HCT116 (cell line): Measurements from ENCODE around the gene SPATA21. TPM values are rescaled to one million over a fixed set of nuclear protein-coding genes. Genes with fewer than 3 reads are reported as not detected.
A peak's percentile ranks its signal among the peaks of the same experiment; 100 is the strongest.
"Not testable (repeated sequence)": the region's sequence is repeated elsewhere in the genome, so short reads cannot be mapped to it uniquely, and the experiment has no call there.

ENCODE experiments used
- ATAC-seq: fragments of 200-7000 bp; cut with Tn5 transposase; 2 replicates; pipeline ENCODE4 v1.9.1; 2020; ENCODE audit warnings: mild to moderate bottlenecking, moderate library complexity
- BruUV-seq: library from RNA; stranded (reverse); fragments of 400-500 nt; replicated peaks from 2 replicates; lab custom pipeline; 2021; lab: Mats Ljungman, UMichigan
- CTCF ChIA-PET: fragments of 300-600 bp; sonication (Branson Sonifier 250); formaldehyde crosslinking; loops from one replicate; lab custom pipeline; 2021; ENCODE audit warnings: antibody characterized with exemption; lab: Charles Lee
- POLR2A ChIA-PET: fragments of 300-600, 350-600 bp; sonication (Branson Sonifier 250); formaldehyde crosslinking; loops from one replicate; lab custom pipeline; 2021; ENCODE audit warnings: antibody characterized with exemption; lab: Charles Lee
- RAD21 ChIA-PET, 2 experiments: fragments of 300-600 bp; sonication (Branson Sonifier 250); formaldehyde crosslinking; loops; one replicate each; lab custom pipeline; 2023; ENCODE audit warnings: low total read pairs in 2 of 2; ENCODE audit not compliant: uncharacterized antibody in 2 of 2, unreplicated experiment in 2 of 2, low non-redundant PET in 1 of 2; lab: Charles Lee
- DNase-seq: peaks from one replicate; pipeline ENCODE4 v3.0.0-alpha.2; 2010; ENCODE audit warnings: low read depth, low spot score
- H2AFZ ChIP-seq: fragments of 200-600 bp; shearing (Covaris generic), sonication (generic); 2 replicates; pipeline ENCODE4 v1.6.1; 2017; ENCODE audit warnings: low read depth, mixed run types, mixed read lengths, antibody characterized with exemption, low read length; ENCODE audit not compliant: poor library complexity, severe bottlenecking
- H3K27ac ChIP-seq: 2 replicates; pipeline ENCODE4 v1.5.1; 2012; ENCODE audit warnings: low read depth, low read length
- H3K27me3 ChIP-seq: fragments of 200-600 bp; sonication (generic); 2 replicates; pipeline ENCODE4 v1.6.1; 2016; ENCODE audit warnings: mixed run types, low read length, mixed read lengths; ENCODE audit not compliant: insufficient read depth
- H3K36me3 ChIP-seq, 2 experiments: fragments of 200-500 bp in 1 of 2; fragments of 200-600 bp in 1 of 2; sonication (Bioruptor generic) in 1 of 2; sonication (generic) in 1 of 2; 2 replicates each; pipeline versions ENCODE4 v1.5.1 to v1.6.1; 2014 to 2016; ENCODE audit warnings: low read length in 2 of 2, inconsistent platforms in 1 of 2, mixed read lengths in 1 of 2, mixed run types in 1 of 2; ENCODE audit not compliant: insufficient read depth in 2 of 2, control insufficient read depth in 1 of 2
- H3K4me1 ChIP-seq, 2 experiments: fragments of 200-600 bp in 1 of 2; sonication (generic) in 1 of 2; 2 replicates each; pipeline versions ENCODE4 v1.5.1 to v1.6.1; 2012 to 2017; ENCODE audit warnings: low read length in 2 of 2, inconsistent platforms in 1 of 2, mild to moderate bottlenecking in 1 of 2, mixed read lengths in 1 of 2, mixed run types in 1 of 2, moderate library complexity in 1 of 2; ENCODE audit not compliant: insufficient read depth in 2 of 2, control insufficient read depth in 1 of 2
- H3K4me2 ChIP-seq: fragments of 200-600 bp; sonication (generic); 2 replicates; pipeline ENCODE4 v1.6.1; 2017; ENCODE audit warnings: mixed run types, low read length, mixed read lengths
- H3K4me3 ChIP-seq, 2 experiments: fragments of 200-600 bp in 1 of 2; sonication (generic) in 1 of 2; replicated peaks in 1 of 2; 2 replicates each; pipeline ENCODE4 v1.5.1; 2011 to 2016; ENCODE audit warnings: low read length in 2 of 2, control low read depth in 1 of 2, low read depth in 1 of 2, mild to moderate bottlenecking in 1 of 2, mixed read lengths in 1 of 2, mixed run types in 1 of 2
- H3K79me2 ChIP-seq: fragments of 200-600 bp; sonication (generic); 2 replicates; pipeline ENCODE4 v1.6.1; 2017; ENCODE audit warnings: mild to moderate bottlenecking, mixed run types, low read length, moderate library complexity, mixed read lengths; ENCODE audit not compliant: insufficient read depth
- H3K9ac ChIP-seq: fragments of 200-600 bp; sonication (generic); 2 replicates; pipeline ENCODE4 v1.6.1; 2016; ENCODE audit warnings: low read length, mixed read lengths
- H3K9me2 ChIP-seq: fragments of 200-600 bp; sonication (generic), shearing (Covaris generic); 2 replicates; pipeline ENCODE4 v1.6.1; 2017; ENCODE audit warnings: mixed run types, mild to moderate bottlenecking, moderate library complexity; ENCODE audit not compliant: insufficient read depth
- H3K9me3 ChIP-seq, 2 experiments: fragments of 200-500 bp in 1 of 2; fragments of 200-600 bp in 1 of 2; sonication (Bioruptor generic) in 1 of 2; sonication (generic) in 1 of 2; 2 replicates each; pipeline ENCODE4 v1.6.1; 2014 to 2017; ENCODE audit warnings: low read length in 2 of 2, mixed read lengths in 2 of 2, inconsistent platforms in 1 of 2, low read depth in 1 of 2, mild to moderate bottlenecking in 1 of 2, mixed run types in 1 of 2, moderate library complexity in 1 of 2; ENCODE audit not compliant: control insufficient read depth in 1 of 2, insufficient read depth in 1 of 2
- H4K20me1 ChIP-seq: fragments of 200-600 bp; sonication (generic), shearing (Covaris generic); 2 replicates; pipeline ENCODE4 v1.6.1; 2017; ENCODE audit warnings: mixed run types, mild to moderate bottlenecking, moderate library complexity; ENCODE audit not compliant: insufficient read depth
- RAD21 ChIP-seq: IDR thresholded peaks from 2 replicates; pipeline ENCODE4 v1.6.1; 2012; ENCODE audit warnings: low read depth, mild to moderate bottlenecking
- intact Hi-C: fragments of 100-400 bp; cut with micrococcal nuclease; formaldehyde crosslinking; loops from 2 replicates; pipeline ENCODE4 v1.10.0; 2022
- total RNA-seq: library from RNA; stranded (reverse); gene quantifications from one replicate; pipeline ENCODE4 v1.2.1, GENCODE V29; 2021; ENCODE audit not compliant: unreplicated experiment
- TF ChIP-seq, protein P1 (sequence below), 3 experiments: fragments of 200-600 bp in 1 of 3; sonication (generic) in 1 of 3; IDR thresholded peaks in 2 of 3; conservative IDR thresholded peaks in 1 of 3; 2 replicates each; pipeline ENCODE4 v1.5.1; 2012 to 2017; ENCODE audit warnings: low read depth in 2 of 3, low read length in 2 of 3, antibody characterized with exemption in 1 of 3, borderline replicate concordance in 1 of 3, control low read depth in 1 of 3, mild to moderate bottlenecking in 1 of 3, mixed read lengths in 1 of 3, mixed run types in 1 of 3, moderate library complexity in 1 of 3; ENCODE audit not compliant: insufficient read depth in 1 of 3

Gene SPATA21
- total RNA-seq, 1 experiment from 2014 or later: not detected

DNA sequence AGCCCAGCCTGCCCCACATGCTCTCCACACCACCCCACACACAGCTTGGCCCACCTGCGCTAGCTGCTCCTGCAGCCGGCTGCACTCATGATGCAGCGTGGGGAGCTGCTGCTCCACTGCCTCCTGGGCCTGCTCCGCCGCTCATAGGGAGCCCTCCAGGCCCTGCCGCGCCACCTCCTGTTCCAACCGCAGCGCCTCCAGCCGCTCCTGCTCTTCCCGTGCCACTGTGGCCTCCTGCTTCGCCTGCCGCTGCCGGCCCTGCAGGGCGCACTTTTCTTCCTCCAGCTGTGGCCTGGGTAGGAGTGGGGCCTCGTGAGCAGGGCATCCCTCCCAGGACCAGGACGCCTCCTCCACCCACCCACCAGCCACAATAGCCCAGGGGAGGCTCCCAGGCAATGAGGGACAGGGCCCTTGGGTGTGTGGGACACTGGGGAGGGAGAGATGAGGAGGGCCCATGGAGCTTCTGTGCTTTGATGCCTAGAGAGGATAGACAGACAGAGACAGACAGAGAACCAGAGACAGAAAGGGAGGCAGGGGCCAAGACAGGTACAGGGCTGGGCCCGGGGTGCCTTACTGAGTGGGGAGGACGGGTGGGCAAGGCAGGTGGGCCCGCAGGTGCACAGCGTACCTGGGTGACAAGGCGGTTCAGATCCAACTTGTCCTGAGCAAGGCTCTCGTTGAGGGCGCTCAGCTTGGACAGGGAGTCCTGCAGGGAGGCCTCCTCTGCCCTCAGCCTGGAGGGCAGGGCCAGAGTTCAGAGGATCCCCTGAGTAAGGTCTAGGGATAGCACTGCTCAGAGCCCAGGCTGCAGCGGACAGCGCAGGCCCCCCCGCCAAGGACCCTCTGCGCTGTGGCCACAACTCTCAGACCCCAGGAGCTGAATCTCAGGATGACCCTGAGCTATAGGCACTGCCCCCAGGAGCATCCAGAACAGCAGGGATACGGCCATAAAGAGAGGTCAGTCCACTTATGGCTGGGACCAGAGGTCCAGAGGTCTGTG is 38.8 kb upstream of the SPATA21 start:
- CTCF ChIA-PET, POLR2A ChIA-PET, RAD21 ChIA-PET, H3K27me3 ChIP-seq, H3K79me2 ChIP-seq, H3K4me1 ChIP-seq, H3K27ac ChIP-seq, intact Hi-C loops, H3K4me3 ChIP-seq, H4K20me1 ChIP-seq, DNase-seq, H3K9ac ChIP-seq, BruUV-seq, H2AFZ ChIP-seq, H3K9me2 ChIP-seq, H3K4me2 ChIP-seq, ATAC-seq, H3K36me3 ChIP-seq, H3K9me3 ChIP-seq: not testable (repeated sequence)

DNA sequence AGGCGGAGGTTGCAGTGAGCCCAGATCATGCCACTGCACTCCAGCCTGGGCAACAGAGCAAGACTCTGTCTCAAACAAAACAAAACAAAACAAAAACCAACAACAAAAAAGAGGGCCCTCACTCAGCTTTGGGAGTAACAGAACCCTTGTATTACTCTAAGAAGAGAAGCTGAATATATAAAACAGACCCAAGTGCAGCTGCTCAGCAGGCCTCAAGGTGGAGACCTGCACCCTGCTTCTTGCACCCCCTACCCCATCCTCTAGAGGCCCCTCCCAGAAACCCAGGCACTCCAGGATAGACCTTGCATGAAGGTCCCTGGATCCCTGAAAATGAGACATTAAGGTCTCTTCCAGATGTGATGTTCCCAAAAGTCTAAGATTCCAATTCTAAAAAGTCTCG is 37.7 kb upstream of the SPATA21 start:
- CTCF ChIA-PET, H4K20me1 ChIP-seq, H2AFZ ChIP-seq, intact Hi-C loops, H3K27ac ChIP-seq, DNase-seq, H3K79me2 ChIP-seq, H3K4me3 ChIP-seq, H3K4me2 ChIP-seq, H3K27me3 ChIP-seq: not testable (repeated sequence)
- TF ChIP-seq RAD21: peak; percentile 32
- TF ChIP-seq, protein P1, sequence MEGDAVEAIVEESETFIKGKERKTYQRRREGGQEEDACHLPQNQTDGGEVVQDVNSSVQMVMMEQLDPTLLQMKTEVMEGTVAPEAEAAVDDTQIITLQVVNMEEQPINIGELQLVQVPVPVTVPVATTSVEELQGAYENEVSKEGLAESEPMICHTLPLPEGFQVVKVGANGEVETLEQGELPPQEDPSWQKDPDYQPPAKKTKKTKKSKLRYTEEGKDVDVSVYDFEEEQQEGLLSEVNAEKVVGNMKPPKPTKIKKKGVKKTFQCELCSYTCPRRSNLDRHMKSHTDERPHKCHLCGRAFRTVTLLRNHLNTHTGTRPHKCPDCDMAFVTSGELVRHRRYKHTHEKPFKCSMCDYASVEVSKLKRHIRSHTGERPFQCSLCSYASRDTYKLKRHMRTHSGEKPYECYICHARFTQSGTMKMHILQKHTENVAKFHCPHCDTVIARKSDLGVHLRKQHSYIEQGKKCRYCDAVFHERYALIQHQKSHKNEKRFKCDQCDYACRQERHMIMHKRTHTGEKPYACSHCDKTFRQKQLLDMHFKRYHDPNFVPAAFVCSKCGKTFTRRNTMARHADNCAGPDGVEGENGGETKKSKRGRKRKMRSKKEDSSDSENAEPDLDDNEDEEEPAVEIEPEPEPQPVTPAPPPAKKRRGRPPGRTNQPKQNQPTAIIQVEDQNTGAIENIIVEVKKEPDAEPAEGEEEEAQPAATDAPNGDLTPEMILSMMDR (IDR thresholded peaks at IDR 0.05 in 2 of 3, conservative IDR thresholded peaks at IDR 0.05 in 1 of 3; ENCODE audit: borderline replicate concordance in 1 of 3, insufficient read depth in 1 of 3, low read depth in 2 of 3, low read length in 2 of 3): peak; percentile 12 to 33 (median 32); a peak in 3 of 6 replicates
- TF ChIP-seq, all 23 proteins: peak for 2; not testable (repeated sequence) for 21
- BruUV-seq, H3K36me3 ChIP-seq, RAD21 ChIA-PET, H3K9me3 ChIP-seq, POLR2A ChIA-PET, H3K4me1 ChIP-seq, H3K9me2 ChIP-seq, H3K9ac ChIP-seq: not testable (repeated sequence)
- peak; percentile 92 for ATAC-seq
